ENCODE data around the gene TLR10.

Gene TLR10

GRCh38 chr4:38821739-38822138 is 38.9 kb upstream of the TLR10 start:
- DNase-seq (ENCODE audit: low read depth) = no peak
- no peak overlapping the region for H3K4me3 ChIP-seq (ENCODE audit: low read depth, low read length)

DNA sequence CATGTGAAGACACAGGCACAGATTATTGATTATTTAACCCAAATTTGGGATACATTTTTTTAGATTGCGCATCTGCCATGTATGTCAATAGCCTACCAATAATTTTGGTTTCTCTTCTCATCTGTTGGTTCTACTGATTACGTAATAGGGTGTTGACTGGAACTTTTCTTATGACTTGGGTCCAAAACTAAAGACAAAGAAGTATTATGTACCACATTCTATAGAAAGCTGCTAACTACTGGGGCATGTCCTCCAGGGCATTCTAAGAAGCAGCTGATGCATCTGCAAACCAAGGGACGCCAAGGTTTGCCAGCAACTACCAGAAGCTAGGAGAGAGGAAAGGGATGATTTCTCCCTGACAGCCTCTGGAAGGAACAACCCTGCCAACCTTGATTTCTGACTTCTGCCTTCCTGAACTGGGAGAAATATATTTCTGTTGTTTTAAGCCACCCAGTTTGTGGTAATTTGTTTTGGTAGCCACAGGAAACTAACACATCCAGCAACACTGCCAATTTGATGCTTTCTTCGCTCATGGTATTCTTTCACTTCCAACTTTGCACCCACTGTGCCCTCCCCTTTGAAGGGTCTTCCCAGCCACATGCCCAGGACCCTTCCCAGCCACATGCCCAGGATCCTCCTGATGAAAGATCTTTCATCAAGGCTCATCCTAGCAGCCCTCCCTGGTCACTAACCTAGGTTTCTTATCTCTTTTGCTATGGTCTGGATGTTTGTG is 37.7 kb upstream of the TLR10 start:
- peak; percentile 76 for DNase-seq (ENCODE audit: low read depth)
- no peak for TF ChIP-seq CTCF (IDR thresholded peaks at IDR 0.05; ENCODE audit: insufficient read depth, low read depth, low read length, missing control alignments)
- H3K4me3 ChIP-seq (ENCODE audit: low read depth, low read length) = peak overlapping the region; percentile 36

More at GRCh38 chr4:38821739-38822138, 38.9 kb upstream of the TLR10 start:
- no peak for TF ChIP-seq CTCF (IDR thresholded peaks at IDR 0.05; ENCODE audit: insufficient read depth, low read depth, low read length, missing control alignments)

GRCh38 chr4:38819569-38819968 is 36.8 kb upstream of the TLR10 start:
- TF ChIP-seq CTCF (IDR thresholded peaks at IDR 0.05; ENCODE audit: insufficient read depth, low read depth, low read length, missing control alignments) = no peak

GRCh38 chr4:38818441-38818976 is 35.7 kb upstream of the TLR10 start:
- peak; percentile 77 for DNase-seq (ENCODE audit: low read depth)
- TF ChIP-seq CTCF (IDR thresholded peaks at IDR 0.05; ENCODE audit: insufficient read depth, low read depth, low read length, missing control alignments) = no peak
- no peak overlapping the region for H3K4me3 ChIP-seq (ENCODE audit: low read depth, low read length)

More at GRCh38 chr4:38819569-38819968, 36.8 kb upstream of the TLR10 start:
- peak overlapping the region; percentile 1; the same call in 1 of the 2 replicates for H3K4me3 ChIP-seq (ENCODE audit: low read depth, low read length)
- peak; percentile 64 for DNase-seq (ENCODE audit: low read depth)

GRCh38 chr4:38815885-38816782 is 33.3 kb upstream of the TLR10 start:
- peak; percentile 53 for DNase-seq (ENCODE audit: low read depth)
- TF ChIP-seq CTCF (IDR thresholded peaks at IDR 0.05; ENCODE audit: insufficient read depth, low read depth, low read length, missing control alignments) = no peak
- no peak overlapping the region for H3K4me3 ChIP-seq (ENCODE audit: low read depth, low read length)

GRCh38 chr4:38814386-38814785 is 31.6 kb upstream of the TLR10 start:
- DNase-seq (ENCODE audit: low read depth) = no peak
- no peak overlapping the region for H3K4me3 ChIP-seq (ENCODE audit: low read depth, low read length)
- TF ChIP-seq CTCF (IDR thresholded peaks at IDR 0.05; ENCODE audit: insufficient read depth, low read depth, low read length, missing control alignments) = no peak

Measured in GM12865 (cell line).